ENCODE data around the gene RAB11FIP4.
A peak's percentile ranks its signal among the peaks of the same experiment; 100 is the strongest.

The RAB11FIP4 gene

DNA sequence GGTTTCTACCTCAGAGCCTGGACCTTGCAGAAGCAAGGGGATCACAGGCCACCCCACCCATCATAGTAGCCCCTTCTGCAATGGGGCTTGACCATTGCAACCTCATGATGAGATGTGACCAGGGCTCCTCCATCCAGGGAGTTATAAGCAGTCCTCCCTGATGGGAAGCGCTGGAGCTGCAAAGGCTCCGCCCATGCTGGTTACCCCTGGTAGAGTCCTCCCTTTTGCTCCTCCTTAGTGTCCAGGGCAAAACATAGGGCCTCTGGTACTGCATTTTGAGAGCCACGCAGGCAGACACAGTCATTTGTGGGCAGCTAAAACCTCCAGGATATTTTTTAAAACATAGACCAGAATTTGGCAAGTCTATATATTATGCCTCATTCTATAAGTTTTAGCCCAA is 161.1 kb downstream of the RAB11FIP4 start:
- no peak for DNase-seq

DNA sequence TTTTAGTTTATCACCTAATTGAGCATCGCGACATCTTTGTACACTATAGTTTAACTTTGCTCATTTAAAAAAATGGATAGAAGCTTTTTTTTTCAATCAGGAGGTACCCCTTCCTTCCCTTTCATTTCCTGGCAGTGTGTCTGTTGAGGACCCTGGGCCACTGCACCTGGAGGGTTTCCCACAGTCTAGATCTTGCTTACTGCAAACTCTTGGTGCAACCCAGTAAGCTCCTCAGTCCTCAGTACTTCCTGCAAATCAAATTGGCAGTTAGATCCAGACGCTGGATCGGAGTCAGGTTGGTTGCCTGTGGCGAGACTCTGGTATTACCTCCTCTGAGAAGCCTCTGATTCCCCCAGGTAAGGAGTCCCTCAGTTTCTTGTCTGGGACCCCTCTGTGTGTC is 162.0 kb downstream of the RAB11FIP4 start:
- DNase-seq = no peak

DNA sequence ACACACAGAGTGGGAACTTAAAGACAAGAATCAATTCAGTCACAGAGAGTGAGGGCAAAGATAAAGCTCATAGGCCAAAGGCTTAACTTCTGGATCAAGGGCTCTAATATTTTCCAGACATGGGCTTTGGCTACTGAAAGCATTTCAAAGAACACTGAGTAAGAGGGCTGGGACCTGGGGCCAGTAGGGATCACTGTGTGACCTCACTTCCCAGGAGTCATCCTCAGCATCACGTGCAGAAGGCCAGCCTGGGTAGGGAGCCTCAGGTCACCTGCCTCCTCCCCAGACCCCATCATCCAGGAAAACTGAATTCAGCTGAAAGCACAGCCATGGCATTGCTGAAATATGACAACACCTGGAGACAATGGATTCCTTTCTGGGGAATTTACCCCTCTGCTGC is 163.5 kb downstream of the RAB11FIP4 start:
- no peak for DNase-seq

DNA sequence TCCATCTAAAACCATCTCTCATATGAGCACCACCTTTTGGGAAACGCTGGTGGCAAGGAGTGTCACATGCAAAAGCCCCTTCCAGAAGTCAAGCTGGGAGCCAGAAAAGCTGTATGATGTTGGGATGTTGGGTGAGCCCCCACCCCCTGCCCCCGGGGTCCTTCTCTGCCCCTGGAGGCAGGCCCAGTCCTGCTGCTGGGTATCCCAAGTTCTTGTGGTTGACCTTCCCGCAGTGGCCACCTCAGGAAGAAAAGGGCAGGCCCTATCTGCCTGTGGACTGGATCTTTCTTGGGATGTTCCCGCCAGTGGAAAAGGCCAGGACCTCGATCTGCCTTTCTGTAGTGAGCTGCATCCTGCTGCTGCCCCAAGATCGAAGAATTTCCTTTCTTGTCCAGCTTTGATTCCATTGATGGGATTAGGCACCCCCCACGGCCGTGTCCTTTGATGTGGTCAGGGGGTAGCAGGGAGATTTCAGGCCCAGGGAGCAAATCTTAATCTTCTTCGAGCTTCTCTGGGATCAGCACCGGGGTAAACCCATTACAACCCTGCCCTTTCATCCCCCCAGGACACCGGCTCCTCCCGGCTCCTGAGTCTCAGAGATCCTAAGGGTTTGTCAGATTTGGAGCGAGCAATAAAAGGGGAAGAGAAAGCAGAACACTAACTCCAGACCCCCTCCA is 165.6 kb downstream of the RAB11FIP4 start:
- DNase-seq = no peak

- peak; percentile 43 for DNase-seq
Observed at GRCh38 chr17:31558748-31559583, 167.5 kb downstream of the RAB11FIP4 start.

GRCh38 chr17:31559584-31560501 is 168.4 kb downstream of the RAB11FIP4 start:
- no peak for DNase-seq

DNA sequence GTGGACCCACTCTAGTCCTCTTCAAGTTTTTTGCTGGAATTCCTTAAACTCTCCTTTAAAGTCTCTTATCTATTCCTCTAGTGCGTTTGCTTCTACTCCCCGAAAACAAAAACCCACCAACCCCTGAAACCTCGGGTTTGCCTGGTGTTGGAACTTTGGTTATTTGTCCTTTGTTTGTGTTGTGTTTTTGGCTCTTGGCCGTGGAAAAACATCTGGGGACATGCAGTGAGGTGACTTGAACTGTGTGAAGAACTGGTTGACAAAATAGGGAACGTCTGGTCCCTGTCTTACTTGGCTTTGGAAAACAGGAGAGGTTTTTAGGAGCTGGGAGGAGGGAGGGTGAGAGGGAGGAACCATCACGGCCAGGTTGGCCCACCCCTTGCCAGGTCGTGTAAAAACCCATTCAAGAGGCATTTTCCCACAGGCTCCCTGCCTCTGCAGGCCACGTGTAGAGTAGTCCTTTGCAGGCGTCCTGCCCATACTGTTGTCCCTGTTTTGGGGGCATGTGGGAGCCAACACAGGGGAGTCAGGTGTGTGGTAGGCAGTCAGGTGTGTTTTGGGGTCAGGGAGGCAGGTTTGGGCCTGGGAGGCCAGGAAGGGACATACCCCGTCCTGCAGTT is 169.3 kb downstream of the RAB11FIP4 start:
- DNase-seq = no peak

DNA sequence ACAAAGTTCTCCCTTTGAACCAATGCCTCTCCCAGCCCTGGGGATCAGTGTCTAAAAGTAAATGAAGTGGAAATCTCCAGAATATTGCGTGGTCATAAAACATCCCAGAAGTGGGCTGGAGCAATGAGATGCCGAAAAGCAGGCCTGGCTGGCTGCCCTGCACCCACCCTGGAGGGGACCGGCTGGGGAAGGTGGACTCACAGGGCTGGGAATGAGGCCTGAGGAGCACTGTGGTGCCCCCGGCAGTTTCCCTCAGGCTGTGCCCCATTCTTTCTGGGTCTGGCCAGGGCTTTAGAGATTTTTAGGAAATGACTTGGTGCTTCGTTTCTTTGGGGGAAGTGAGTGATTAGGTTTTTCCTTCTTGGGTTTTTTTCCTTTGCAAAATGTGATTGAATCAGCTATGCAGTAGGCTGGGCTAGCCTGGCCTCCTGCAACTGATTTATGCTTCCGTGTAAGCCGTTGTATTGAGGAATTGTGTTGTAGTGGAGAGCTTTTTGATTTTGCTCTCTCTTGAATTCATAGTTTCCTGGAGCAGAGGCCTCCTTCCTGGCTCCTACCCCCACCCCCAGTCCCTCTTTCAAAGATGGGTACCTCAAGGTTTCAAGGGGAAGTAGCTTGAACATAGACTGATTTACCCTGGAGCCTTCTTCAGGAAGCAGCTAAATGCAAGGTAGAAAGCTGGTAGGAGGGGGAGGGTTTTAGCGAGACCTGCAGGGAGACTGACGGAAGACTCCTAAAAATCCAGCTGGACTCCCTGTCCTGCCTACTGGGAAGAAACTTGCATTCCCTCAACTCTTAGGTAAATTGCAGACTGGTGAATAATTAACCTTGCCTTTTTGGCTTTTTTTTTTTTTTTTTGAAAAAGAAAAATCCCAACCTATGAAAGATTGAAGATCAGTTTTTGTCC is 170.2 kb downstream of the RAB11FIP4 start:
- no peak for DNase-seq

- no peak for DNase-seq
Observed at GRCh38 chr17:31562376-31562840, 170.9 kb downstream of the RAB11FIP4 start.

DNA sequence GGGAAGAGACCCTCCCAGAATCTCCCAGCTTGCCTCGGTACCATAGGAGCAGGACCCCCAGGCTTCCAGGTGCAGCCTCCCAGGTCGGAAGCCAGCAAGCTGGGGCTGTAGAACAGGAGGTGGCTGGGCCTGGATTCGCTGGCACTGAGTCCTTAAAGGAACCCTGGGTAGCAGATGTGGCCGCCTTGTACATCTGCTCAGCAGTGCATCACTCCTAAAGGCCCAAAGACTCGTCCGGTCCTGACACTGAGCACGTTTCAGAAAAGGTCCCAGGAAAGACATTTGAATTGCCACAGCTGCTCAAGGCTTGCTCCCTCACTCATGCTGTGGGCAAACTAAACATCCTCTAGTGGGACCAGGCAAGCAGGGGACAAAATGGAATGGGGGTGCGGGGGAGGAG is 172.8 kb downstream of the RAB11FIP4 start:
- no peak for DNase-seq

DNA sequence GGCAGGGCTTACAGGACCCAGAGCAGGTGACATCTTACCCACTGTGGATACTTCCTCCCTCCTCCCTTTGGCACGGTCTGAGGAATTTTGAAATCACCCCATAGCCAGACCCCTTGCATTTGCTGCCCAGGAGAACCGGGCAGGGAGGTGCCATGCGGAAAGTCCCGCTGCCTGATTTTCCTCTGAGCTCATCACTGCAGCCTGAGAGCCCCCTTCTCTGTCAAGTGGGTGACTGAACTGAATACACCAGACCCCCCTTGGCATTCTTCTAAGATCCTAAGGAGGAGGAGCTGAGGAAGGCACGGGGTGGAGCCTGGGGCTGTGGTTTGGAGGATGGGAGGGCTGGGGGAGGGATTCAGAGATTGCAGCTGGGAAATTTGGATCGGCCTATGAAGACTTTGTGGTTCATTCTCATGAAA is 173.4 kb downstream of the RAB11FIP4 start:
- no peak for DNase-seq

GRCh38 chr17:31565652-31566051 is 174.2 kb downstream of the RAB11FIP4 start:
- DNase-seq = no peak

GRCh38 chr17:31566247-31566991 is 174.9 kb downstream of the RAB11FIP4 start:
- DNase-seq = no peak

DNA sequence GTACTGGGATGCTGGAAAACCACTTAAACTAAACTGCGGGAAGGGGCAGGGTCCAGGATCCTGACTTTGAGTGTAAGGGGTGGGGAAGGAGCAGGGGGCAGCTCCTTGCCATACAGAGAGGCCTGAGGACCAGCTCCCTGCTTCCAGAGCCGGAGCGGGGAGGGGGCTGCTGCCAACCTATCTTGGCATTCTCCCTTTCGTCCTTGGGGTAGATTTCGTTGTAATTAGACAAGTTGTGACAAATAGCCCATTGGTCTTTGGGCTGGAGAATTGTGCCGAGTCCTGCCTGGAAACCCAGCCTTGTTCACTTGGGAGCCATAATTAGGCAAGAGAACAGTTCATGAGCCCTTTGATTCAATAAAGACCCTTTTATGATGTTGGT is 175.5 kb downstream of the RAB11FIP4 start:
- DNase-seq = no peak

- no peak for DNase-seq
Observed at GRCh38 chr17:31568121-31568520, 176.6 kb downstream of the RAB11FIP4 start.

DNA sequence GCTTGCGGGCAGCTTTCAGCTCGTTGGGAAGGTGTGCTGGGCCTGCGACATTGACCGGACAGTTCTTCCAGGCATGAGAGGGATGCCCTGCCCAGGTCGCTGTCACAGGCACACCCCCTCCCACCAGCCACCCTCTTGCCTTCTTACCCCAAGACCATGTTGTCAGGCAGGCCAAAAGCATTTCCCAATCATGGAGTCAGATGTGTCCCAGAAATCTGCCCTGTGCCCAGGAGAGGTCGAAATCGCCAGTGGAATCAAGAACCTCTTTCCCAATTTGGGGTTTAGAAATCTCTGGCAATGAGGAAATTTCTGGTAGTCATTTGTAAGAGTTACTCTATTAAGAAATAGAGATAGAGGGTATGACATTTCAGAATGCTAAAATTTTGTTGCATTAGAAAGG is 177.1 kb downstream of the RAB11FIP4 start:
- DNase-seq = no peak

DNA sequence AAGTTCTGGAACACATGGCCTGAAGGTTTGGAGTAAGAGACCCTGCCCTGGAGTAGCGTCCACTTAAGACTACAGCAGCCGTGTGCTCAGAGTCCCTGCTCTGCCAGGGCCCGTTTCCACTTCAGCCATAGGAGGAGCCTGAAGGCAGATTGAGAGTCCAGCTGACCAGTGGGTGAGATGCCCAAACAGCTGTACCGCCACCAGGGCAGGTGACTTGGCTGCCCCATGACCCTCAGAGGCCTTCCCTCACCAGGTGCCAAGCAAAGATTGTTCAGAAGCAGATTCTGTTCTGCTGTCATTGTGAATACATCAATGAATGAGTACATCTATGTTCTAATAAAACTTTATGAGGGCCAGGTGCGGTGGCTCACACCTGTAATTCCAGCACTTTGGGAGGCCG is 178.8 kb downstream of the RAB11FIP4 start:
- DNase-seq = no peak

- no peak for DNase-seq
Observed at GRCh38 chr17:31570951-31571892, 179.7 kb downstream of the RAB11FIP4 start.

DNA sequence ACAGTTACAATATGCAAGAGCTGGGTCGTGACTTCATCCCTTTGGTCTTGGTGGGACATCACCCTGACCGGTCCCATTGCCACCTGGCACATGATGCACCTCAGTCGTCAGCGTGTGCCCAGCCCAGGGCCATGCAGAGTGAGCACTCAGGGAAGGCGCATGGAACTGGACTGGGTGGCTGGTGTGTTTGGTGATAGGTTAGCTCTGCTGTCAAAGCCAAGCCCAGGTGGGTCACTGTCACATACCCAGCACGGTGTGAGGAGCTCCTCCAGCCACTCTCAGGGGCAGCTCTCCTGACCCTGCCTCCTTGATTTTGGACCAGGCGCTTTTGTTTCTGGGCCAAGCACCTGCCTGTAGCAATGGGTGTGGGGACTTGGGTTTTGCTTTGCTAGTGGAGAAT is 180.9 kb downstream of the RAB11FIP4 start:
- DNase-seq = no peak

GRCh38 chr17:31573047-31573446 is 181.6 kb downstream of the RAB11FIP4 start:
- no peak for DNase-seq
